ENCODE data around the gene ANKS4B.

Gene ANKS4B

GRCh38 chr16:21300309-21301167, 67.0 kb downstream of the ANKS4B start:
- peak; percentile 68 for DNase-seq (ENCODE audit: extremely low read depth, insufficient read length)
- H3K27me3 ChIP-seq (replicated peaks; ENCODE audit: control insufficient read depth, insufficient read depth, low read length), result no peaks in the 10 kb centered on the region
- peak; percentile 73 for TF ChIP-seq CTCF (IDR thresholded peaks at IDR 0.05; ENCODE audit: insufficient read depth, low read length, poor library complexity, severe bottlenecking)

GRCh38 chr16:21301168-21301894, 67.8 kb downstream of the ANKS4B start:
- Histone ChIP-seq H3K36me3 (ENCODE audit: control insufficient read depth, insufficient read depth, low read length) (no peaks in the 10 kb centered on the region), H3K4me3 (replicated peaks; ENCODE audit: low read depth, low read length) (peak overlapping the region; percentile 88), H3K27me3 (replicated peaks; ENCODE audit: control insufficient read depth, insufficient read depth, low read length) (no peaks in the 10 kb centered on the region)
- peak; percentile 85 for DNase-seq (ENCODE audit: extremely low read depth, insufficient read length)
- no peak for TF ChIP-seq CTCF (IDR thresholded peaks at IDR 0.05; ENCODE audit: insufficient read depth, low read length, poor library complexity, severe bottlenecking)

More at GRCh38 chr16:21300309-21301167, 67.0 kb downstream of the ANKS4B start:
- no peaks in the 10 kb centered on the region for H3K36me3 ChIP-seq (ENCODE audit: control insufficient read depth, insufficient read depth, low read length)
- H3K4me3 ChIP-seq (replicated peaks; ENCODE audit: low read depth, low read length), result peak overlapping the region; percentile 88

- TF ChIP-seq CTCF (IDR thresholded peaks at IDR 0.05; ENCODE audit: insufficient read depth, low read length, poor library complexity, severe bottlenecking), result no peak
- Histone ChIP-seq H3K36me3 (ENCODE audit: control insufficient read depth, insufficient read depth, low read length) (no peaks in the 10 kb centered on the region), H3K27me3 (replicated peaks; ENCODE audit: control insufficient read depth, insufficient read depth, low read length) (no peaks in the 10 kb centered on the region), H3K4me3 (replicated peaks; ENCODE audit: low read depth, low read length) (peak overlapping the region; percentile 88)
- no peak for DNase-seq (ENCODE audit: extremely low read depth, insufficient read length)
Measured at GRCh38 chr16:21301895-21302291, 68.4 kb downstream of the ANKS4B start.

GRCh38 chr16:21302454-21302853, 69.0 kb downstream of the ANKS4B start:
- TF ChIP-seq CTCF (IDR thresholded peaks at IDR 0.05; ENCODE audit: insufficient read depth, low read length, poor library complexity, severe bottlenecking), result no peak
- DNase-seq (ENCODE audit: extremely low read depth, insufficient read length), result no peak
- no peaks in the 10 kb centered on the region for H3K27me3 ChIP-seq (replicated peaks; ENCODE audit: control insufficient read depth, insufficient read depth, low read length)

GRCh38 chr16:21302898-21303528, 69.5 kb downstream of the ANKS4B start:
- Histone ChIP-seq H3K4me3 (replicated peaks; ENCODE audit: low read depth, low read length) (no peak overlapping the region), H3K36me3 (ENCODE audit: control insufficient read depth, insufficient read depth, low read length) (no peaks in the 10 kb centered on the region), H3K27me3 (replicated peaks; ENCODE audit: control insufficient read depth, insufficient read depth, low read length) (no peaks in the 10 kb centered on the region)
- no peak for DNase-seq (ENCODE audit: extremely low read depth, insufficient read length)
- TF ChIP-seq CTCF (IDR thresholded peaks at IDR 0.05; ENCODE audit: insufficient read depth, low read length, poor library complexity, severe bottlenecking), result no peak

More at GRCh38 chr16:21302454-21302853, 69.0 kb downstream of the ANKS4B start:
- Histone ChIP-seq H3K36me3 (ENCODE audit: control insufficient read depth, insufficient read depth, low read length) (no peaks in the 10 kb centered on the region), H3K4me3 (replicated peaks; ENCODE audit: low read depth, low read length) (peak overlapping the region; percentile 88)

Measured in GM06990 (cell line).